Fibroblast of villous mesenchyme (primary cell): ENCODE data around the gene DNAH11. TPM values are rescaled to one million over a fixed set of nuclear protein-coding genes. Genes with fewer than 3 reads are reported as not detected.

Experiments
- DNase-seq: peaks from one replicate; pipeline ENCODE4 v3.0.0-alpha.2; 2010; ENCODE audit warnings: low read depth
- H3K4me3 ChIP-seq: 2 replicates; pipeline ENCODE4 v1.5.1; 2011; ENCODE audit warnings: low read depth, mild to moderate bottlenecking, low read length
- CTCF ChIP-seq: IDR thresholded peaks from 2 replicates; pipeline ENCODE4 v1.5.1; 2012; ENCODE audit warnings: low read depth, mild to moderate bottlenecking, low read length; ENCODE audit not compliant: insufficient read depth
- total RNA-seq: library from RNA; depleted of rRNA; stranded (reverse); fragments of >200 nt; gene quantifications from 2 replicates; pipeline ENCODE4 v1.2.3, GENCODE V29; 2012

The DNAH11 gene
- total RNA-seq, 1 donor: under 0.01 TPM

GRCh38 chr7:21746949-21747348 lies 204.1 kb downstream of the DNAH11 start:
- no peak for DNase-seq
- TF ChIP-seq CTCF: no peak
- H3K4me3 ChIP-seq: no peak overlapping the region

- no peak for DNase-seq
- TF ChIP-seq CTCF: no peak
- H3K4me3 ChIP-seq: no peak overlapping the region
Measured at GRCh38 chr7:21747806-21748205, 205.0 kb downstream of the DNAH11 start.

GRCh38 chr7:21749378-21749777 lies 206.5 kb downstream of the DNAH11 start:
- TF ChIP-seq CTCF: no peak
- DNase-seq: no peak
- H3K4me3 ChIP-seq: no peak overlapping the region

DNA sequence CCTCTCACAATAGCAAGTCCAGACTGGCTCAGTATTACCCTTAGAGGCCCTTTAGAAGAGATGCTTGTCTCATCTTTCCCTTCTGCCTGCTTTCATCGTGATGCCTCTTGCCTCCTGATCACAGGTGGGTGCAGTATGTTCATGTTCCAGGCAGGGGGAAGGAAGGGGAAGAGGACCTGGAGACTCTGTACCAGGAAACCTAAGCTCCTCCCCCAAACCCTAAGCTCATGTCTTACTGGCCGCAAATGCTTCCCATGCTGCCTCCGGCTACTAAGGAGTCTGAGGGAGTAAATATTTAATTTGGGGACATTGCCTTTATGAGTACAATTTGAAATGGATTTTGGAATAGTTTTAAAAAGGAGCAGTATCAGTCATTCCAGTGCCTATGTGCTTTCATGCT lies 210.2 kb downstream of the DNAH11 start:
- H3K4me3 ChIP-seq: no peak overlapping the region
- DNase-seq: no peak
- no peak for TF ChIP-seq CTCF

DNA sequence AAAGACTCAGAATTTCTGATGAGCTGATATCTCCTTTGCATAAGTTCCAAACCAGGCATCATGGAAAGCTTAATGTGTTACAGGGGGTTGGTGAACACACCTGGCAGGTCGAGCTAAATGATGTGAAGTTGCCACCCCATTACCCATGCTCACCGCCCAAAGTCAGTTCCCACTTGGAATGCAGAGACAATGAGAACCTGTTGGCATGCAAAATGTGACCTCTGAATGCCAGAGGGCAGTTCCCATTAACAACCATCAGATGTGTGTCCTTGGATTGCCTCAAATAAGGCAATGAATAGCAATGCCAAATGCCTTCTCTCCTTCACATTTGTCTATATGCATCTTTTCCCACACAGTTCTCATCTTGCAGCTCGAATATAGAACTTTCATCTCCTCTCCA lies 212.1 kb downstream of the DNAH11 start:
- no peak overlapping the region for H3K4me3 ChIP-seq
- no peak for TF ChIP-seq CTCF
- no peak for DNase-seq

GRCh38 chr7:21757537-21758282 lies 214.9 kb downstream of the DNAH11 start:
- no peak overlapping the region for H3K4me3 ChIP-seq
- TF ChIP-seq CTCF: no peak
- no peak for DNase-seq

GRCh38 chr7:21758286-21758685 lies 215.4 kb downstream of the DNAH11 start:
- no peak for DNase-seq
- no peak overlapping the region for H3K4me3 ChIP-seq
- no peak for TF ChIP-seq CTCF
